ENCODE results near the gene RELCH.
"Not testable (repeated sequence)": the region's sequence is repeated elsewhere in the genome, so short reads cannot be mapped to it uniquely, and the experiment has no call there.

Gene RELCH

DNA sequence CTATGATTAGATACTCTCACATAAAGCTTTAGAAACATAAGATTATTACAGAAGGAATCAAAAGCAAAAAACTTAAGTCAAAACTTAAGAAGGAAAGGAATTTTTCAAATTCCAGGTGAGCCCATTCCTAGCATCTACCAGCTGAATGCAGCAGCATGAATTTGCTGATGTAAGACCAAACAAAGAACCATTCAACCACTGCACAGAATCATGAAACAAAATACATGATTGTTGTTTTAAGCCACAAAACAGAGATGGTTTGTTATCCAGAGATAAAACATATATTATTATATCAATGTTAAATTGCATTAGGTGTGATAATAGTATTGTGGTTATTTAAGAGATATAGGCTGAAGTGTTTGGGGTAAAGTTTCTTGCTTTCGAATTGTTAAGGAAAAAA lies 29.2 kb upstream of the RELCH start:
- no peak overlapping the region for H3K4me3 ChIP-seq (ENCODE audit: low read depth, low read length)
- in situ Hi-C loops (cut with HindIII; ENCODE audit: low sequenced_read_pairs), result no loop called here
- TF ChIP-seq, protein P1, sequence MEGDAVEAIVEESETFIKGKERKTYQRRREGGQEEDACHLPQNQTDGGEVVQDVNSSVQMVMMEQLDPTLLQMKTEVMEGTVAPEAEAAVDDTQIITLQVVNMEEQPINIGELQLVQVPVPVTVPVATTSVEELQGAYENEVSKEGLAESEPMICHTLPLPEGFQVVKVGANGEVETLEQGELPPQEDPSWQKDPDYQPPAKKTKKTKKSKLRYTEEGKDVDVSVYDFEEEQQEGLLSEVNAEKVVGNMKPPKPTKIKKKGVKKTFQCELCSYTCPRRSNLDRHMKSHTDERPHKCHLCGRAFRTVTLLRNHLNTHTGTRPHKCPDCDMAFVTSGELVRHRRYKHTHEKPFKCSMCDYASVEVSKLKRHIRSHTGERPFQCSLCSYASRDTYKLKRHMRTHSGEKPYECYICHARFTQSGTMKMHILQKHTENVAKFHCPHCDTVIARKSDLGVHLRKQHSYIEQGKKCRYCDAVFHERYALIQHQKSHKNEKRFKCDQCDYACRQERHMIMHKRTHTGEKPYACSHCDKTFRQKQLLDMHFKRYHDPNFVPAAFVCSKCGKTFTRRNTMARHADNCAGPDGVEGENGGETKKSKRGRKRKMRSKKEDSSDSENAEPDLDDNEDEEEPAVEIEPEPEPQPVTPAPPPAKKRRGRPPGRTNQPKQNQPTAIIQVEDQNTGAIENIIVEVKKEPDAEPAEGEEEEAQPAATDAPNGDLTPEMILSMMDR (IDR thresholded peaks at IDR 0.05; ENCODE audit: low read depth, low read length, missing control alignments), result no peak
- no peak for DNase-seq (ENCODE audit: low read depth)

GRCh38 chr18:62164310-62164709 lies 22.7 kb upstream of the RELCH start:
- DNase-seq (ENCODE audit: low read depth), result no peak
- TF ChIP-seq, protein P1 (IDR thresholded peaks at IDR 0.05; ENCODE audit: low read depth, low read length, missing control alignments), result no peak
- no peak overlapping the region for H3K4me3 ChIP-seq (ENCODE audit: low read depth, low read length)
- in situ Hi-C loops (cut with HindIII; ENCODE audit: low sequenced_read_pairs), result no loop called here

DNA sequence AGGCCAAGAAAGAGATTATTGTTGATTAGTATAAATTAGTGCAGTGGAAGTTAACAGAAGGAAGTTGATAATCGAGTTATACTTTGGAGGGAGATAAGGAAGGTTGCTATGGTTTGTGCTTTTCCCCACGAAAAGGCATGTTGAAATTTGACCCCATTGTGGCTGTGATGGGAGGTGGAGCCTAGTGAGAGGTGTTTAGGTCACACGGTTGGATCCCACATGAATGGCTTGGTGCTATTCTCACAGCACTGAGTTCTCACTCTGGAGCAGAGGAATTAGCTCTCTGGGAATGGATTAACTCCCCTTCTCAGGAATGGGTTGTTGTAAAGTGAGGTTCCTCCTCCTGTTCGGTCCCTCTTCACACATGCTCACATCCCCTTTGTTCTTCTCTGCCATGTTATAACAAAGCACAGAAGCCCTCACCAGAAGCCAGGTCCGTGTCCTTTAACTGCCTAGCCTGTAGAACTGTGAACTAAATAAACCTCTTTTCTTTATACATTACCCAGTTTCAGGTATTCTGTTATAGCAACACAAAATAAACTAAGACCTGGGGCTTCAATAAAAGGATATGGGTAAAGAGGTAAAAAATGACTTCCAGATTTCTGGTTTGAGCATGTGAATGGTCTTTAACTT lies 22.1 kb upstream of the RELCH start:
- TF ChIP-seq, protein P1 (IDR thresholded peaks at IDR 0.05; ENCODE audit: low read depth, low read length, missing control alignments), result no peak
- DNase-seq (ENCODE audit: low read depth), result no peak
- in situ Hi-C loops (cut with HindIII; ENCODE audit: low sequenced_read_pairs), result no loop called here
- H3K4me3 ChIP-seq (ENCODE audit: low read depth, low read length), result no peak overlapping the region

DNA sequence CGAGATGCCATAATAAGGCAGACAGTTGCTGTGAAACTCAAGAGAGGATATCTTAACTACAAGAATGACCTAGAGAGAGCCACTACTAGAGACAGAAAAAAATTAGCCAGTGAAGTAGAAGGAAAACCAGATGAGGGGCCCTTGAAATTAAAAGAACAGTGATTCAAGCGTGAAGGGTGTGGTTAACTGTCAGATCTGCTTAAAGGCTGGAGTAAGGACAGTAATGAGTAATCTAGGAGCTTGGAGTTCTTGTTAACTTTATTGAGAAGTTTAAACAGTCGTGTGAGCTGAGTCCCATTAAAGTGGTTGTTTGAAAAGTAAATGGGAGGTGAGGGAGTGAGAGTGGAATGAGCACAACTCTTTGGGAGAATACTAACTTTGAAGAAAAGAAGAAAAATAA lies 21.5 kb upstream of the RELCH start:
- no peak for DNase-seq (ENCODE audit: low read depth)
- TF ChIP-seq, protein P1 (IDR thresholded peaks at IDR 0.05; ENCODE audit: low read depth, low read length, missing control alignments), result no peak
- in situ Hi-C loops (cut with HindIII; ENCODE audit: low sequenced_read_pairs), result no loop called here
- no peak overlapping the region for H3K4me3 ChIP-seq (ENCODE audit: low read depth, low read length)

DNA sequence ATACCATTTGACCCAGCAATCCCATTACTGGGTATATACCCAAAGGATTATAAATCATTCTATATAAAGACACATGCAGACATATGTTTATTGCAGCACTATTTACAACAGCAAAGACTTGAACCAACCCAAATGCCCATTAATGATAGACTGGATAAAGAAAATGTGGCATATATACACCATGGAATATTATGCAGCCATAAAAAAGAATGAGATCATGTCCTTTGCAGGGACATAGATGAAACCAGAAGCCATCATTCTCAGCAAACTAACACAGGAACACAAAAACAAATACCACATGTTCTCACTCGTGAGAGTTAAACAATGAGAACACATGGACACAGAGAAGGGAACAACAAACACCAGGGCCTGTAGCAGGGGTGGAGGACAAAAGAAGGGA lies 20.5 kb upstream of the RELCH start:
- in situ Hi-C loops (cut with HindIII; ENCODE audit: low sequenced_read_pairs); DNase-seq (ENCODE audit: low read depth); H3K4me3 ChIP-seq (ENCODE audit: low read depth, low read length): not testable (repeated sequence)

DNA sequence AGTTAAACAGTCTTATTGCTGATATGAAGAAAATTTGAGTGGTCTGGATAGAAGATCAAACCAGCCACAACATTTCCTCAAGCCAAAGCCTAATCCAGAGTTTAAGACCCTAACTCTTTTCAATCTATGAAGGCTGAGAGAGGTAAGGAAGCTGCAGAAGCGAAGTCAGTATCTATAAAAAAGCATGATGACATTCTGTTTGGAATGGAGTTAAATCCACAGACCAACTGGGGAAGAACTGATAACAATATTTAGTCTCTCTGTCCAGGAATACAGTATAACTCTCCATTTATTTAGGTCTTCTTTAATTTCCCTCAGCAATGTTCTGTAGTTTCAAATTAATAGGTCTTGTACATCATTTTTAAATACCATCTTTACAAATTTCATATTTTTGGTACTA lies 16.2 kb upstream of the RELCH start:
- TF ChIP-seq, protein P1 (IDR thresholded peaks at IDR 0.05; ENCODE audit: low read depth, low read length, missing control alignments), result no peak
- in situ Hi-C loops (cut with HindIII; ENCODE audit: low sequenced_read_pairs), result no loop called here
- H3K4me3 ChIP-seq (ENCODE audit: low read depth, low read length), result no peak overlapping the region
- DNase-seq (ENCODE audit: low read depth), result no peak

GRCh38 chr18:62172298-62172697 lies 14.8 kb upstream of the RELCH start:
- TF ChIP-seq, protein P1 (IDR thresholded peaks at IDR 0.05; ENCODE audit: low read depth, low read length, missing control alignments), result no peak
- no peak overlapping the region for H3K4me3 ChIP-seq (ENCODE audit: low read depth, low read length)
- in situ Hi-C loops (cut with HindIII; ENCODE audit: low sequenced_read_pairs), result no loop called here
- no peak for DNase-seq (ENCODE audit: low read depth)
